MG63 (cell line): ENCODE data around the gene TMEM176A. TPM values are rescaled to one million over a fixed set of nuclear protein-coding genes. Genes with fewer than 3 reads are reported as not detected.

Experiments
- DNase-seq: peaks from one replicate; pipeline ENCODE4 v3.0.0-alpha.2; 2020
- H3K27me3 ChIP-seq: fragments of 250-450 bp; sonication (Bioruptor Pico); 2 replicates; pipeline ENCODE4 v1.5.1; 2020; ENCODE audit warnings: mild to moderate bottlenecking, moderate library complexity
- H3K36me3 ChIP-seq: fragments of 250-450 bp; sonication (Bioruptor Pico); 2 replicates; pipeline ENCODE4 v1.5.1; 2020; ENCODE audit warnings: mild to moderate bottlenecking, moderate library complexity
- H3K4me3 ChIP-seq: fragments of 250-450 bp; sonication (Bioruptor Pico); 2 replicates; pipeline ENCODE4 v1.5.1; 2020; ENCODE audit warnings: mild to moderate bottlenecking, moderate library complexity
- H3K9me3 ChIP-seq: fragments of 250-450 bp; sonication (Bioruptor Pico); 2 replicates; pipeline ENCODE4 v1.5.1; 2020; ENCODE audit warnings: mild to moderate bottlenecking, moderate library complexity
- total RNA-seq: library from RNA; depleted of rRNA; stranded (reverse); fragments of >200 nt; shearing (Covaris generic); gene quantifications from 2 replicates; pipeline ENCODE4 v1.2.3, GENCODE V29; 2014; ENCODE audit warnings: low replicate concordance

Gene TMEM176A
- total RNA-seq, 1 experiment from 2014 or later, result not detected

GRCh38 chr7:150781961-150782360, 18.6 kb upstream of the TMEM176A start:
- no peaks in the 10 kb centered on the region for H3K36me3 ChIP-seq
- H3K9me3 ChIP-seq, result no peaks in the 10 kb centered on the region
- no peaks in the 10 kb centered on the region for H3K27me3 ChIP-seq
- no peak for DNase-seq
- no peak overlapping the region for H3K4me3 ChIP-seq

GRCh38 chr7:150784120-150784736, 16.3 kb upstream of the TMEM176A start:
- H3K27me3 ChIP-seq, result no peaks in the 10 kb centered on the region
- no peak overlapping the region for H3K4me3 ChIP-seq
- no peaks in the 10 kb centered on the region for H3K36me3 ChIP-seq
- no peaks in the 10 kb centered on the region for H3K9me3 ChIP-seq
- no peak for DNase-seq

- no peaks in the 10 kb centered on the region for H3K36me3 ChIP-seq
Observed at GRCh38 chr7:150784954-150785353, 15.6 kb upstream of the TMEM176A start.

DNA sequence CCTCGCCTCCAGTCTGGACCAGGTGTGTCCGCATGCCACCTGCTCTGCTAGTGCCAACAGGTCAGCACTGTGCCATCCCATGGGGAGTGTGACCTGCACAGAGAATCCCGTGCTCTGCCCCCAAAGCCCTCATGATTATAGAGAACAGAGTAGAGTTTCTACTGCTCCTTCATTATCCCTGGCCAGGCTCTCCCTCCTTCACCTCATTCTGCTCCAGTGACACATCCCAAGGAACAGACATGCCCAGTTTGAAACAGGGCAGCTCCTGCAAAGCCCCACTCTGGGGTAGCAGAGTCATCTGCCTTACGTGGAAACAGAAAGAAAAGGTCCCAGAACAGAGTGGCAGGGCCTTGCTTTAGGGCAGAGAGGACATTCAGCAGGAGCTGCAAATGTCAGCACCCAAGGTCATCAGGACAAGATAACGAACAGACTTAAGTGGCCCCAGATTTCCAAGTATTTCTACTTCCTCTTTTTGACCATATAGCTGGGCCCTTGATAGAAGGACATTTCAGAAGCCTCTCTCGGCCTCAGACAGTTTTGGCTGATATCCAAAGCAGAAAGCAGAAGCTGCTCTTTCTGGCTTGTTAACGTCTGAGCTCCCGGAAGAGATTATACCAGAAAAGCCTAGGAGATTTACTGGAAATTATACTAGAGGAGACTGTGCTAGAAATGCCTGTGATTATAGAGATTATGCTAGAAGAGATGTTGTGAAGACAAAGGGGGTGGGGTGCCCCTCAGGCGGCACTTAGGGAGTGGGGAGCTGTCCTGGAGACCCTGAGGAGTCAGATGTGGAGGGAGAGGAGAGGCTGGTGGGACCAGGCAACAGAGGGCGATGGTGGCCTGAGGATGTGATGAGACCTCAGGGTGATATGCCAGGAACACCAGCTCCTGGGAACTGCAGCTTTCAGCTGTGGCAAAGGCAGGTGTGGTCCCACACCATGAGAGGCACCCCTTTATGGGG, 13.0 kb upstream of the TMEM176A start:
- no peak for DNase-seq
- no peaks in the 10 kb centered on the region for H3K9me3 ChIP-seq
- H3K4me3 ChIP-seq, result no peak overlapping the region
- no peaks in the 10 kb centered on the region for H3K27me3 ChIP-seq
- no peaks in the 10 kb centered on the region for H3K36me3 ChIP-seq

More at GRCh38 chr7:150784954-150785353, 15.6 kb upstream of the TMEM176A start:
- Histone ChIP-seq H3K4me3 (no peak overlapping the region), H3K27me3 (no peaks in the 10 kb centered on the region), H3K9me3 (no peaks in the 10 kb centered on the region)
- DNase-seq, result no peak

DNA sequence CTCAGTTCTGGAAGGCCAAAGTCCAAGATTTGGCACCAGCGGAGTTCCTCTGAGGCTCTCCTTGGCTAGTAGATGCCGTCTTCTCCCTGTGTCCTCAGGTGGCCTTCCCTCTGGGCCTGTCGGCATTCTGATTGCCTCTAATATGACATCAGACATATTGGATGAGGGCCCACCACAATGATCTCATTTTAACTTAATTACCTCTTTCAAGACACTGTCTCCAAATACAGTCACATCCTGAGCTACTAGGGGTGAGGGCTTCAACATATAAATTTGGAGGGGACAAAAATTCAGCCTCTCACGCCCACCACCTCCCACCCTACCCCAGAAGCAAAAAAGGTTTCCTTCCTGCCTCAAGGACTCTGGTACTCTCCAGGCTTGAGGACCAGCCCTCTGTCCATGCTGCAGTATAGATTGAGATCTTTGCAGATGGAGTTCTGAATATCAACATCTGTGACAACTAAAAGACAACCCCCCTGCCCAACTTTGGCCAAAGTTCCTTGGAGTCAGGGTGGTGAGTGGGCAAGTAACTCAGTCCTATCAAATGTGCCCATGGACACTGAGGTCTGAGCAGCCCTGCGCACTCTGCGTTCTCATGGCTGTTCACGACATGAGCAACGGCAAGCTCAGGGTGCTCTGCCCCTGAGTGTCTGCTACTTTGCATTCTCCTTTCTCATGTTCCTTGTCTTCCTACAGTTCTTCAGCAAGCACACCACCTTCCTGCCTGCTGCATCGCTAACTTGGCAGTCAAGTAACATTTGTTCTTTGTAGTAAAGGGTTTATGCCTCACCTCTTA, 11.9 kb upstream of the TMEM176A start:
- no peaks in the 10 kb centered on the region for H3K9me3 ChIP-seq
- no peak overlapping the region for H3K4me3 ChIP-seq
- peak; percentile 61 for DNase-seq
- no peaks in the 10 kb centered on the region for H3K27me3 ChIP-seq
- no peaks in the 10 kb centered on the region for H3K36me3 ChIP-seq

- H3K36me3 ChIP-seq, result no peaks in the 10 kb centered on the region
- no peak overlapping the region for H3K4me3 ChIP-seq
- no peak for DNase-seq
- H3K9me3 ChIP-seq, result no peaks in the 10 kb centered on the region
- no peaks in the 10 kb centered on the region for H3K27me3 ChIP-seq
Observed at GRCh38 chr7:150790416-150791075, 10.0 kb upstream of the TMEM176A start.

- Histone ChIP-seq H3K9me3 (no peaks in the 10 kb centered on the region), H3K36me3 (no peaks in the 10 kb centered on the region), H3K27me3 (no peaks in the 10 kb centered on the region), H3K4me3 (no peak overlapping the region)
- DNase-seq, result no peak
Observed at GRCh38 chr7:150791304-150791703, 9.3 kb upstream of the TMEM176A start.

- Histone ChIP-seq H3K36me3 (no peaks in the 10 kb centered on the region), H3K27me3 (no peaks in the 10 kb centered on the region), H3K4me3 (no peak overlapping the region), H3K9me3 (no peaks in the 10 kb centered on the region)
- DNase-seq, result no peak
Observed at GRCh38 chr7:150791746-150792452, 8.7 kb upstream of the TMEM176A start.

- DNase-seq, result peak; percentile 37
- Histone ChIP-seq H3K36me3 (no peaks in the 10 kb centered on the region), H3K27me3 (no peaks in the 10 kb centered on the region), H3K9me3 (no peaks in the 10 kb centered on the region), H3K4me3 (no peak overlapping the region)
Observed at GRCh38 chr7:150793569-150794238, 6.9 kb upstream of the TMEM176A start.

DNA sequence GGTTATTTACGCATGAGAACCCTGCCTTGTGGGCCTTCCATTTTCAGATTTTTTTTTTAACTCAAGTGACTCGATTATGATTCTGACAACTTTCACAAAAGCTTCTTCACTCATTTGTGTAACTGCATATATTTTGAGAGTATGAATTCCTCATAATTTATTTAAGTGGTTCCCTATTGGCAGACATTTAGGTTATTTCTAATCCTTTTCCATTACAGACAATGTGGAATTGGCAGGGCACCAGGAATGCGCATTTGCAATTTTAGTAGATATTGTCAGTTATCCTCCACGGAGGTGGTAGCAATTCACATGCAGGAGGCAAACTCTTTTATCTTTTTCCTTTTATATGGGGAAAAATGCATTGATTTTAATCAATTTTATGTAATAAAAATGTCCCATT, 2.9 kb upstream of the TMEM176A start:
- DNase-seq, result no peak
- H3K4me3 ChIP-seq, result no peak overlapping the region
- no peaks in the 10 kb centered on the region for H3K27me3 ChIP-seq
- no peaks in the 10 kb centered on the region for H3K36me3 ChIP-seq
- H3K9me3 ChIP-seq, result no peaks in the 10 kb centered on the region

DNA sequence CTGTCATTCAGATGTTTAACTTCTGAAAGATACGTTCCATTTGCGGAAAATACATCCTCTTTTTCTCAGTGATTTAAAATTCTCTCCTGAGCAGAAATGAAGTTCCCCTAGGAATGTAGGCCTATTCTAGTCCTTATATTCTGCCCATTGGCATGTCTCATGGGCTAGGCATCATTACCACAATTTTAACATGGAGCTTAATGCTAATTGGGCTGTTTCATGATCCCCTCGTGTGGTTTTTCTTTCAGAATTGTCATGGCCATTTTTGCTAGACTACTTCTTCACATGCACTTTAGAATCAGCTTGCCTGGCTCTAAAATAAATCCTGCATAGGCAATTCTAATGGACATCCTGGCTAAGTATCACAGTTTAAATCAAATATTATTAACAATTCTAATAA, 1.4 kb upstream of the TMEM176A start:
- no peak overlapping the region for H3K4me3 ChIP-seq
- H3K36me3 ChIP-seq, result no peaks in the 10 kb centered on the region
- no peak for DNase-seq
- no peaks in the 10 kb centered on the region for H3K9me3 ChIP-seq
- H3K27me3 ChIP-seq, result no peaks in the 10 kb centered on the region

DNA sequence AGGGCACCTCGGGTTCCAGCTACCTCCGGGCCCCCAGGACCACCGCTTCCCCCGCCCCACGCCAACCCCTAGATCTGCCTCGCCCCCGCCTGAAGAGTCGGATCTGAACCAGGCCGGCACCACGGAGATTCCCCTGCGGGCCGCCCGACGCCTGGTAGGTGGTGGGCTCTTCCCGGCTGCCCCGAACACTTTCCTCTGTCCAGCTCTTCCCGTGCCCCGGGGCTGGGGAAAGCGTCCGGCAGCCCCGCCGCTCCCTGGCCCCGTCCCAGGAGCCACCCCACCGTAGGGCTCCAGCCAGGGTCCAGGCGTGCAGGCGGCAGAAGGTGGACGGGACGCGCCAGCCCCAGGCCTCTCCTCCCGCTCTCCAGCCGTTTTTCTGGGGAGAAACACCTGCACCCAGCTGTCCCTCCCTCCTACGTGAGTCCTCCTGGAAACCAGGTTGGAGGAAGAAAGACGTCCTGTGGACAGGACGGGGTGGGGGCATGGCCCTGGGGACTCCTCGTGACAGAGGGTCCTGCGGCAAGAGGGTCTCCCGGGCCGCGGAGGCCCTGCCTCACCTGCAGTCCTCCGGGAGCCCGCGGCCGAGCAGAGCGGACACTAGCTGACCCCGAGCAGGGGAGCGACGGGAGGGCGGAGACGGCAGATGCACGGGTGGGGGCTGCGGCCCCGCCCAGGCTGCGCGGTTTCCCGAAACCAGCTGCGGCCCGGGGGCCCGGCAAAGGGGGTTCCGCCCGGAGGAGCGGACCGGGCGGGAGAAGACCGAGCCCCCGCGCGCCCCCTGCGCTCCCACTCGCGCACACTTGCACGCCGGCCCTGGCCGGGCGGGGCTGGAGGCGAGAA, 608 bp upstream of the TMEM176A start, which contains the start of gene TMEM176B:
Gene TMEM176B, minus strand, starts transcription at position 624 of the 840 bp plus-strand sequence. CDS start 3,795 bp downstream, outside the sequence.
- H3K4me3 ChIP-seq, result no peak within 1 kb of the TSS

DNA sequence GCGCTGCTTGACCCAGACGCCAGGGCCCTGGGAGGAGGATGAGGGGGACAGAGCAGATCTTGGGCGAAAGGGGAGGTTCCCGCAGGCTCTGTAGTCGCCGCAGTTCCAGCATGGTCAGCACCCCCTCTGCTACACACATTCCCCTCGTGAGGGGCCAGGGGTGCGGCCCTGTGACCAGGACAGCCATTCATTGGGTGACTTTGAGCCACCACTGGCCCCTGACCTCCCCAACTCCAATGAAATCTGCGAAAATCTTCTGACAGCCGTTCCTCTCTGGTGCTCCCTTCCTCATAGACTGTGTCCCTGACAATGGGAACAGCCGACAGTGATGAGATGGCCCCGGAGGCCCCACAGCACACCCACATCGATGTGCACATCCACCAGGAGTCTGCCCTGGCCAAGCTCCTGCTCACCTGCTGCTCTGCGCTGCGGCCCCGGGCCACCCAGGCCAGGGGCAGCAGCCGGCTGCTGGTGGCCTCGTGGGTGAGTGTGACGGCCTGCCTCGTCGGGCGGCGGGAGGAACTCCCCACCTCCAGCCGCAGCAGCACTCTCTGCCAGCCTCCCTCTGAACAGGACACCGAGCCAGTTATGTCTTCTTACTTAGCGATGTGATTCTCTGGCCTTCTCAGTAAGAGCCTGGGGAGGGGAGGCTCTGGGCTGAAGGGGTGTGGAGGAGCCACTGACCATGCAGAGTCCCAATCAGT, 825 bp downstream of the TMEM176A start:
- no peaks in the 10 kb centered on the region for H3K9me3 ChIP-seq
- H3K36me3 ChIP-seq, result no peaks in the 10 kb centered on the region
- DNase-seq, result no peak
- H3K27me3 ChIP-seq, result no peaks in the 10 kb centered on the region
- no peak overlapping the region for H3K4me3 ChIP-seq

More for the DNA sequence above, 608 bp upstream of the TMEM176A start, which contains the start of gene TMEM176B:
- no peak for DNase-seq
- Histone ChIP-seq H3K36me3 (no peaks in the 10 kb centered on the region), H3K27me3 (no peaks in the 10 kb centered on the region), H3K9me3 (no peaks in the 10 kb centered on the region)
